ENCODE measurements around the gene ROBO1. TPM values are rescaled to one million over a fixed set of nuclear protein-coding genes. Genes with fewer than 3 reads are reported as not detected.

ROBO1 gene
- total RNA-seq, 3 donors from 2014 or later: 12.7 to 50.7 (median 23.6) TPM

GRCh38 chr3:78794431-78794830, 973.4 kb downstream of the ROBO1 start:
- Histone ChIP-seq H3K4me3 (no peak overlapping the region), H3K9me3 (no peaks in the 10 kb centered on the region), H3K27me3 (no peaks in the 10 kb centered on the region), H3K36me3 (no peaks in the 10 kb centered on the region), H3K4me1 (no peaks in the 10 kb centered on the region), H3K27ac (no peak overlapping the region)
- DNase-seq (ENCODE audit: low spot score in 2 of 2): no peak
- TF ChIP-seq POLR2AphosphoS5 (IDR thresholded peaks at IDR 0.05) (no peak), CTCF (IDR thresholded peaks at IDR 0.05) (no peak), POLR2A (IDR thresholded peaks at IDR 0.05) (no peak)
- intact Hi-C loops (cut with DNase I; ENCODE audit: low total_unique reads): no loop called here

- no peak overlapping the region for H3K4me3 ChIP-seq
- intact Hi-C loops (cut with DNase I; ENCODE audit: low total_unique reads): no loop called here
- no peak for DNase-seq (ENCODE audit: low spot score in 2 of 2)
- no peaks in the 10 kb centered on the region for H3K4me1 ChIP-seq
- no peaks in the 10 kb centered on the region for H3K27me3 ChIP-seq
- H3K9me3 ChIP-seq: no peaks in the 10 kb centered on the region
- no peak for TF ChIP-seq CTCF (IDR thresholded peaks at IDR 0.05)
- TF ChIP-seq POLR2AphosphoS5 (IDR thresholded peaks at IDR 0.05): no peak
- no peak for TF ChIP-seq POLR2A (IDR thresholded peaks at IDR 0.05)
- H3K36me3 ChIP-seq: no peaks in the 10 kb centered on the region
- H3K27ac ChIP-seq: no peak overlapping the region
Observed at GRCh38 chr3:78792733-78793132, 975.1 kb downstream of the ROBO1 start.

GRCh38 chr3:78792212-78792611, 975.6 kb downstream of the ROBO1 start:
- Histone ChIP-seq H3K27ac (no peak overlapping the region), H3K36me3 (no peaks in the 10 kb centered on the region), H3K4me3 (no peak overlapping the region), H3K9me3 (no peaks in the 10 kb centered on the region), H3K27me3 (no peaks in the 10 kb centered on the region), H3K4me1 (no peaks in the 10 kb centered on the region)
- DNase-seq (ENCODE audit: low spot score in 2 of 2): no peak
- intact Hi-C loops (cut with DNase I; ENCODE audit: low total_unique reads): no loop called here
- no peak for TF ChIP-seq POLR2AphosphoS5 (IDR thresholded peaks at IDR 0.05)
- TF ChIP-seq POLR2A (IDR thresholded peaks at IDR 0.05): no peak
- no peak for TF ChIP-seq CTCF (IDR thresholded peaks at IDR 0.05)

GRCh38 chr3:78791753-78792152, 976.0 kb downstream of the ROBO1 start:
- Histone ChIP-seq H3K9me3 (no peaks in the 10 kb centered on the region), H3K4me3 (no peak overlapping the region), H3K4me1 (no peaks in the 10 kb centered on the region), H3K27me3 (no peaks in the 10 kb centered on the region), H3K27ac (no peak overlapping the region), H3K36me3 (no peaks in the 10 kb centered on the region)
- TF ChIP-seq POLR2A (IDR thresholded peaks at IDR 0.05) (no peak), POLR2AphosphoS5 (IDR thresholded peaks at IDR 0.05) (no peak), CTCF (IDR thresholded peaks at IDR 0.05) (no peak)
- no peak for DNase-seq (ENCODE audit: low spot score in 2 of 2)
- intact Hi-C loops (cut with DNase I; ENCODE audit: low total_unique reads): no loop called here

GRCh38 chr3:78788839-78789238, 979.0 kb downstream of the ROBO1 start:
- TF ChIP-seq POLR2AphosphoS5 (IDR thresholded peaks at IDR 0.05) (no peak), CTCF (IDR thresholded peaks at IDR 0.05) (no peak), POLR2A (IDR thresholded peaks at IDR 0.05) (no peak)
- intact Hi-C loops (cut with DNase I; ENCODE audit: low total_unique reads): no loop called here
- Histone ChIP-seq H3K4me1 (no peaks in the 10 kb centered on the region), H3K27me3 (no peaks in the 10 kb centered on the region), H3K27ac (no peak overlapping the region), H3K36me3 (no peaks in the 10 kb centered on the region), H3K9me3 (no peaks in the 10 kb centered on the region), H3K4me3 (no peak overlapping the region)
- DNase-seq (ENCODE audit: low spot score in 2 of 2): no peak
